ENCODE measurements around the gene RAPGEF4.

DNA sequence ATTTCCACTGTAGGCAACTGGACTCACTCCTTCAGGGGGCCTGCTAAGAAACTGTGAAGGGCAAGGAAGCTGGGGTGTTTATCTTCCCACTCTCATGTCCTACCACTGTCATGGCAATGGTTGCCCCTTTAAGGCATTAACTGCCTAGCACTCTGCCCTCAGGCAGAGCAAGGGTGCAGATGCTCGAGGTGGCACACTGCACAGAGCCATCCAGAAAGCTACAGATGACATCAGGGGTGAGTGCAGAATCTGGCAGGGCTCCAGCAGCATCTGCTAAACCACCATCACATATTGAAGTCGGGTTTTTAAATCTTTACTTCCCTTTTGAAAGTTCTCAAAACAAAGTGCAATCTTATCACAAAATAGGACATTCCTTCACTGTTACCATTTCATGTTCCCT, 75.4 kb downstream of the RAPGEF4 start:
- TF ChIP-seq EZH2 (IDR thresholded peaks at IDR 0.05) (no peak), POLR2AphosphoS5 (IDR thresholded peaks at IDR 0.05; ENCODE audit: borderline replicate concordance, low read depth, low read length) (no peak), FOXP2 (optimal IDR thresholded peaks at IDR 0.05; ENCODE audit: control extremely low read depth, extremely low read length, insufficient read depth) (no peak)

All from SK-N-MC (cell line).